Neural cell (in vitro differentiated cells): Measurements from ENCODE around the gene SLC24A5. TPM values are rescaled to one million over a fixed set of nuclear protein-coding genes. Genes with fewer than 3 reads are reported as not detected.

Experiments
- H2AFZ ChIP-seq: fragments of 200-600, 300-800 bp; sonication (generic), shearing (Covaris generic); 2 replicates; pipeline ENCODE4 v1.6.0; 2014; ENCODE audit warnings: low read depth, mild to moderate bottlenecking, antibody characterized with exemption, low read length, moderate library complexity
- H3F3A ChIP-seq: fragments of 200-600 bp; shearing (Covaris generic); 2 replicates; pipeline ENCODE4 v1.6.1; 2016; ENCODE audit warnings: mild to moderate bottlenecking, moderate library complexity, mixed read lengths, antibody characterized with exemption, low read length; ENCODE audit not compliant: insufficient read depth, poor library complexity, severe bottlenecking
- H3K27ac ChIP-seq: fragments of 200-600, 300-800 bp; sonication (generic), shearing (Covaris generic); 2 replicates; pipeline ENCODE4 v1.5.1; 2014; ENCODE audit warnings: mild to moderate bottlenecking, low read length, moderate library complexity
- H3K27me3 ChIP-seq: fragments of 300-800, 200-600 bp; sonication (generic), shearing (Covaris generic); 2 replicates; pipeline ENCODE4 v1.6.0; 2014; ENCODE audit warnings: mild to moderate bottlenecking, low read depth, low read length, moderate library complexity; ENCODE audit not compliant: insufficient read depth
- H3K36me3 ChIP-seq: fragments of 300-800, 200-600 bp; sonication (generic), shearing (Covaris generic); 2 replicates; pipeline ENCODE4 v1.5.1; 2014; ENCODE audit warnings: mild to moderate bottlenecking, antibody characterized with exemption, low read length, moderate library complexity; ENCODE audit not compliant: insufficient read depth
- H3K4me2 ChIP-seq: fragments of 300-800, 200-600 bp; sonication (generic), shearing (Covaris generic); 2 replicates; pipeline ENCODE4 v1.6.0; 2014; ENCODE audit warnings: mild to moderate bottlenecking, low read length
- H3K4me3 ChIP-seq: fragments of 300-800, 200-600 bp; sonication (generic), shearing (Covaris generic); 2 replicates; pipeline ENCODE4 v1.5.1; 2014; ENCODE audit warnings: mild to moderate bottlenecking, low read length, moderate library complexity
- H3K79me2 ChIP-seq: fragments of 200-600 bp; shearing (Covaris generic); replicated peaks from 2 replicates; pipeline ENCODE4 v1.6.0; 2014; ENCODE audit warnings: mild to moderate bottlenecking, low read length, moderate library complexity; ENCODE audit not compliant: insufficient read depth
- H3K9ac ChIP-seq: fragments of 300-800, 200-600 bp; sonication (generic), shearing (Covaris generic); 2 replicates; pipeline ENCODE4 v1.6.1; 2016; ENCODE audit warnings: mild to moderate bottlenecking, low read length, mixed read lengths
- H3K9me2 ChIP-seq: fragments of 200-600 bp; shearing (Covaris generic); 2 replicates; pipeline ENCODE4 v1.6.1; 2016; ENCODE audit warnings: mild to moderate bottlenecking, low read length, mixed read lengths; ENCODE audit not compliant: insufficient read depth
- H3K9me3 ChIP-seq: fragments of 200-600, 300-800 bp; sonication (generic), shearing (Covaris generic); 2 replicates; pipeline ENCODE4 v1.6.1; 2016; ENCODE audit warnings: mild to moderate bottlenecking, mixed run types, low read length, moderate library complexity, mixed read lengths
- H4K20me1 ChIP-seq: fragments of 200-600 bp; shearing (Covaris generic); 2 replicates; pipeline ENCODE4 v1.6.1; 2016; ENCODE audit warnings: mild to moderate bottlenecking, mixed run types; ENCODE audit not compliant: insufficient read depth
- EP300 ChIP-seq: fragments of 450-650 bp; conservative IDR thresholded peaks from 2 replicates; pipeline ENCODE4 v1.6.1; 2014; ENCODE audit warnings: antibody characterized with exemption, mild to moderate bottlenecking, moderate library complexity; ENCODE audit not compliant: poor library complexity, severe bottlenecking
- EZH2 ChIP-seq: fragments of 200-600, 300-800 bp; shearing (Covaris generic), sonication (generic); IDR thresholded peaks from 2 replicates; pipeline ENCODE4 v1.6.1; 2014; ENCODE audit warnings: antibody characterized with exemption, low read length, borderline replicate concordance, mild to moderate bottlenecking; ENCODE audit not compliant: insufficient read depth, poor library complexity, severe bottlenecking
- MXI1 ChIP-seq: fragments of 450-650 bp; conservative IDR thresholded peaks from 2 replicates; pipeline ENCODE4 v1.6.1; 2014; ENCODE audit warnings: antibody characterized with exemption, mild to moderate bottlenecking; ENCODE audit not compliant: poor library complexity, severe bottlenecking
- POLR2AphosphoS5 ChIP-seq: IDR thresholded peaks from 2 replicates; pipeline ENCODE4 v1.6.1; 2012
- RAD21 ChIP-seq: fragments of 450-650 bp; conservative IDR thresholded peaks from 2 replicates; pipeline ENCODE4 v1.6.1; 2014; ENCODE audit warnings: antibody characterized with exemption, mild to moderate bottlenecking, moderate library complexity
- SMC3 ChIP-seq: fragments of 450-650 bp; conservative IDR thresholded peaks from 2 replicates; pipeline ENCODE4 v1.6.1; 2014; ENCODE audit warnings: antibody characterized with exemption, mild to moderate bottlenecking, moderate library complexity; ENCODE audit not compliant: poor library complexity
- TAF1 ChIP-seq: IDR thresholded peaks from 2 replicates; pipeline ENCODE4 v1.6.1; 2012; ENCODE audit warnings: low read depth
- polyA plus RNA-seq: library from polyadenylated mRNA; depleted of rRNA; stranded (reverse); fragments of >200 nt; gene quantifications from 2 replicates; pipeline ENCODE4 v1.2.3, GENCODE V29; 2014
- TF ChIP-seq, protein P1 (sequence below): fragments of 450-650 bp; IDR thresholded peaks from 2 replicates; pipeline ENCODE4 v1.5.1; 2014; ENCODE audit warnings: antibody characterized with exemption, mild to moderate bottlenecking, moderate library complexity; ENCODE audit not compliant: poor library complexity, severe bottlenecking
- TF ChIP-seq, protein P2 (sequence below): IDR thresholded peaks from 2 replicates; pipeline ENCODE4 v1.6.1; 2012; ENCODE audit warnings: borderline replicate concordance

The SLC24A5 gene
- polyA plus RNA-seq, 1 donor from 2014 or later, result 0.78 TPM

DNA sequence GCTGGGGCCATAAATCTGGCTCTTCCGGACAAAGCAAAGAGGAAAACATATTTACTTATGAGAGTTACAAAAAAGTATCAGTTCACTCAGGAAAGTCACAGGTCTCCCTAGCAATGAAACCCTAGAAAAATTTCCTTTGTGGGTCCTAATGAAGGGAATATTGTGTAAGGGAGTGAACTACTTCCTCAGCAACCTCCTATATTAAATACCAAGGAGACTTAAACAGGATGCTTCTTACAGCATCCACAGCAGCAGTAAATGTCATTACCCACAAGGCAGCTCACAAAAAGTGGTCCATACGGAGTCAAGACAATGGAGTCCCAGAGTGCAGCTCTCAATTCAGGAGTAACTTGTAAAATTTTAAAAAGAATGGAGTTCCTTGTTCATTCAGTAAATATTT, 14.9 kb upstream of the SLC24A5 start:
- Histone ChIP-seq H3K36me3 (no peaks in the 10 kb centered on the region), H3F3A (no peaks in the 10 kb centered on the region), H3K27ac (no peak overlapping the region), H4K20me1 (no peaks in the 10 kb centered on the region), H3K79me2 (no peaks in the 10 kb centered on the region), H3K4me3 (no peak overlapping the region), H3K27me3 (no peaks in the 10 kb centered on the region), H2AFZ (no peak overlapping the region), H3K4me2 (no peak overlapping the region), H3K9me2 (no peaks in the 10 kb centered on the region), H3K9ac (no peak overlapping the region), H3K9me3 (no peaks in the 10 kb centered on the region)
- no peak for TF ChIP-seq TAF1
- TF ChIP-seq, protein P1, sequence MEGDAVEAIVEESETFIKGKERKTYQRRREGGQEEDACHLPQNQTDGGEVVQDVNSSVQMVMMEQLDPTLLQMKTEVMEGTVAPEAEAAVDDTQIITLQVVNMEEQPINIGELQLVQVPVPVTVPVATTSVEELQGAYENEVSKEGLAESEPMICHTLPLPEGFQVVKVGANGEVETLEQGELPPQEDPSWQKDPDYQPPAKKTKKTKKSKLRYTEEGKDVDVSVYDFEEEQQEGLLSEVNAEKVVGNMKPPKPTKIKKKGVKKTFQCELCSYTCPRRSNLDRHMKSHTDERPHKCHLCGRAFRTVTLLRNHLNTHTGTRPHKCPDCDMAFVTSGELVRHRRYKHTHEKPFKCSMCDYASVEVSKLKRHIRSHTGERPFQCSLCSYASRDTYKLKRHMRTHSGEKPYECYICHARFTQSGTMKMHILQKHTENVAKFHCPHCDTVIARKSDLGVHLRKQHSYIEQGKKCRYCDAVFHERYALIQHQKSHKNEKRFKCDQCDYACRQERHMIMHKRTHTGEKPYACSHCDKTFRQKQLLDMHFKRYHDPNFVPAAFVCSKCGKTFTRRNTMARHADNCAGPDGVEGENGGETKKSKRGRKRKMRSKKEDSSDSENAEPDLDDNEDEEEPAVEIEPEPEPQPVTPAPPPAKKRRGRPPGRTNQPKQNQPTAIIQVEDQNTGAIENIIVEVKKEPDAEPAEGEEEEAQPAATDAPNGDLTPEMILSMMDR, result no peak
- TF ChIP-seq, protein P2, sequence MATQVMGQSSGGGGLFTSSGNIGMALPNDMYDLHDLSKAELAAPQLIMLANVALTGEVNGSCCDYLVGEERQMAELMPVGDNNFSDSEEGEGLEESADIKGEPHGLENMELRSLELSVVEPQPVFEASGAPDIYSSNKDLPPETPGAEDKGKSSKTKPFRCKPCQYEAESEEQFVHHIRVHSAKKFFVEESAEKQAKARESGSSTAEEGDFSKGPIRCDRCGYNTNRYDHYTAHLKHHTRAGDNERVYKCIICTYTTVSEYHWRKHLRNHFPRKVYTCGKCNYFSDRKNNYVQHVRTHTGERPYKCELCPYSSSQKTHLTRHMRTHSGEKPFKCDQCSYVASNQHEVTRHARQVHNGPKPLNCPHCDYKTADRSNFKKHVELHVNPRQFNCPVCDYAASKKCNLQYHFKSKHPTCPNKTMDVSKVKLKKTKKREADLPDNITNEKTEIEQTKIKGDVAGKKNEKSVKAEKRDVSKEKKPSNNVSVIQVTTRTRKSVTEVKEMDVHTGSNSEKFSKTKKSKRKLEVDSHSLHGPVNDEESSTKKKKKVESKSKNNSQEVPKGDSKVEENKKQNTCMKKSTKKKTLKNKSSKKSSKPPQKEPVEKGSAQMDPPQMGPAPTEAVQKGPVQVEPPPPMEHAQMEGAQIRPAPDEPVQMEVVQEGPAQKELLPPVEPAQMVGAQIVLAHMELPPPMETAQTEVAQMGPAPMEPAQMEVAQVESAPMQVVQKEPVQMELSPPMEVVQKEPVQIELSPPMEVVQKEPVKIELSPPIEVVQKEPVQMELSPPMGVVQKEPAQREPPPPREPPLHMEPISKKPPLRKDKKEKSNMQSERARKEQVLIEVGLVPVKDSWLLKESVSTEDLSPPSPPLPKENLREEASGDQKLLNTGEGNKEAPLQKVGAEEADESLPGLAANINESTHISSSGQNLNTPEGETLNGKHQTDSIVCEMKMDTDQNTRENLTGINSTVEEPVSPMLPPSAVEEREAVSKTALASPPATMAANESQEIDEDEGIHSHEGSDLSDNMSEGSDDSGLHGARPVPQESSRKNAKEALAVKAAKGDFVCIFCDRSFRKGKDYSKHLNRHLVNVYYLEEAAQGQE, result no peak
- no peak for TF ChIP-seq POLR2AphosphoS5
- no peak for TF ChIP-seq EZH2
- TF ChIP-seq RAD21, result no peak
- no peak for TF ChIP-seq MXI1
- TF ChIP-seq EP300, result no peak
- no peak for TF ChIP-seq SMC3

DNA sequence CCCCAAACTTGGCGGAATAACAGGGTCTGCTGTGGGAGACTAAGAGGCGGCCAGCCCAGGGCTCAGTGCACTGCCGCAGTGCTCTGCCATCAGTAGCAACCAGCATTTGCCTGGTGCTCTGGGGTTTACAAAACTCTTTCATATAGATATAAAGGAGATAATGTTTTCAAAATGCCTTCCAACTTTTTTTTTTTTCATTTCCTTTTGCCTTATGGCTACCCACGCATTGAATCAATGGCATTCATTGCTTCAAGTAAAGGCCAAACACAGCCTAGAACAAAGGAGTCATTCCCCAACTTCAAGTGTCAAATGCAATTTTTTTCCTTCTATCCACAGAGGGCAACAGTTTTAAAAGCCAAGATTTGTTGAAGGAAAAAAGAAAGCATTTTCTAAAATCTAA, 11.6 kb upstream of the SLC24A5 start:
- H3F3A ChIP-seq, result no peaks in the 10 kb centered on the region
- H4K20me1 ChIP-seq, result no peaks in the 10 kb centered on the region
- H3K9me3 ChIP-seq, result no peaks in the 10 kb centered on the region
- no peaks in the 10 kb centered on the region for H3K9me2 ChIP-seq
- H2AFZ ChIP-seq, result no peak overlapping the region
- no peak for TF ChIP-seq EP300
- TF ChIP-seq, protein P1, result no peak
- TF ChIP-seq TAF1, result no peak
- TF ChIP-seq, protein P2, result no peak
- TF ChIP-seq SMC3, result no peak
- TF ChIP-seq POLR2AphosphoS5, result no peak
- no peak for TF ChIP-seq RAD21
- no peak for TF ChIP-seq EZH2
- TF ChIP-seq MXI1, result no peak
- H3K79me2 ChIP-seq, result no peaks in the 10 kb centered on the region
- no peak overlapping the region for H3K4me2 ChIP-seq
- H3K4me3 ChIP-seq, result no peak overlapping the region
- H3K27ac ChIP-seq, result no peak overlapping the region
- no peaks in the 10 kb centered on the region for H3K36me3 ChIP-seq
- no peak overlapping the region for H3K9ac ChIP-seq
- no peaks in the 10 kb centered on the region for H3K27me3 ChIP-seq
